PFSK-1 (cell line): ENCODE data around the gene ZNF664.

Experiments used
- FOXP2 ChIP-seq: optimal IDR thresholded peaks from 2 replicates; pipeline ENCODE3; 2011; ENCODE audit warnings: borderline replicate concordance, control low read depth, inconsistent platforms; ENCODE audit not compliant: insufficient read depth; ENCODE audit errors: extremely low read length, extremely low read depth
- POLR2AphosphoS5 ChIP-seq: IDR thresholded peaks from 2 replicates; pipeline ENCODE4 v1.6.1; 2012; ENCODE audit warnings: low read depth, mild to moderate bottlenecking, control low read depth, low read length, moderate library complexity
- SIN3A ChIP-seq: IDR thresholded peaks from 2 replicates; pipeline ENCODE4 v1.6.1; 2012; ENCODE audit warnings: mild to moderate bottlenecking, low read length, moderate library complexity, borderline replicate concordance; ENCODE audit not compliant: insufficient read depth
- TAF1 ChIP-seq: IDR thresholded peaks from 2 replicates; pipeline ENCODE4 v1.6.1; 2012; ENCODE audit warnings: low read length, control low read depth, borderline replicate concordance; ENCODE audit not compliant: insufficient read depth
- TF ChIP-seq, protein P1 (sequence below), 2 experiments: IDR thresholded peaks; 2 replicates each; pipeline versions ENCODE4 v1.6.1 to v1.8.0; 2011 to 2012; ENCODE audit warnings: low read depth in 2 of 2, low read length in 2 of 2, control low read depth in 1 of 2, inconsistent platforms in 1 of 2, mild to moderate bottlenecking in 1 of 2, moderate library complexity in 1 of 2; ENCODE audit not compliant: insufficient read depth in 1 of 2

The ZNF664 gene

DNA sequence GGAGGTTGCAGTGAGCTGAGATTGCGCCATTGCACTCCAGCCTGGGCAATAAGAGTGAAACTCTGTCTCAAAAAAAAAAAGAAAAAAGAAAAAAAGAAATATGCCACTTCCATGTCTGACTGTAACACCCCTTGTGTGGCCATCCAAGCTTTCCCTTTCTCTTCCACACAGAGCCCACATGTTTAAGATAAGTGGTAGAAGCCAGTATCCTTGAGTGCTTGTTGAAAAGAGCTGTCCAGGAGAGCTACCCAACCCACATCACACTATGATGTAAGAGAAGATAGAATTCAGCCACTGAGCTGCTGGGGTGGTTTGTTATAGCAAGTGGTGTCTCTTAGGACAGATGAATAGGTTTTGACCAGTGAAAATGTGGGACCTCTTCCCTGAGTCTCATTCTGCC lies 82.1 kb downstream of the ZNF664 start:
- no peak for TF ChIP-seq POLR2AphosphoS5
- TF ChIP-seq SIN3A = no peak
- no peak for TF ChIP-seq FOXP2
- TF ChIP-seq, protein P1, sequence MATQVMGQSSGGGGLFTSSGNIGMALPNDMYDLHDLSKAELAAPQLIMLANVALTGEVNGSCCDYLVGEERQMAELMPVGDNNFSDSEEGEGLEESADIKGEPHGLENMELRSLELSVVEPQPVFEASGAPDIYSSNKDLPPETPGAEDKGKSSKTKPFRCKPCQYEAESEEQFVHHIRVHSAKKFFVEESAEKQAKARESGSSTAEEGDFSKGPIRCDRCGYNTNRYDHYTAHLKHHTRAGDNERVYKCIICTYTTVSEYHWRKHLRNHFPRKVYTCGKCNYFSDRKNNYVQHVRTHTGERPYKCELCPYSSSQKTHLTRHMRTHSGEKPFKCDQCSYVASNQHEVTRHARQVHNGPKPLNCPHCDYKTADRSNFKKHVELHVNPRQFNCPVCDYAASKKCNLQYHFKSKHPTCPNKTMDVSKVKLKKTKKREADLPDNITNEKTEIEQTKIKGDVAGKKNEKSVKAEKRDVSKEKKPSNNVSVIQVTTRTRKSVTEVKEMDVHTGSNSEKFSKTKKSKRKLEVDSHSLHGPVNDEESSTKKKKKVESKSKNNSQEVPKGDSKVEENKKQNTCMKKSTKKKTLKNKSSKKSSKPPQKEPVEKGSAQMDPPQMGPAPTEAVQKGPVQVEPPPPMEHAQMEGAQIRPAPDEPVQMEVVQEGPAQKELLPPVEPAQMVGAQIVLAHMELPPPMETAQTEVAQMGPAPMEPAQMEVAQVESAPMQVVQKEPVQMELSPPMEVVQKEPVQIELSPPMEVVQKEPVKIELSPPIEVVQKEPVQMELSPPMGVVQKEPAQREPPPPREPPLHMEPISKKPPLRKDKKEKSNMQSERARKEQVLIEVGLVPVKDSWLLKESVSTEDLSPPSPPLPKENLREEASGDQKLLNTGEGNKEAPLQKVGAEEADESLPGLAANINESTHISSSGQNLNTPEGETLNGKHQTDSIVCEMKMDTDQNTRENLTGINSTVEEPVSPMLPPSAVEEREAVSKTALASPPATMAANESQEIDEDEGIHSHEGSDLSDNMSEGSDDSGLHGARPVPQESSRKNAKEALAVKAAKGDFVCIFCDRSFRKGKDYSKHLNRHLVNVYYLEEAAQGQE (IDR thresholded peaks at IDR 0.05; ENCODE audit: insufficient read depth in 1 of 2, low read depth in 2 of 2, low read length in 2 of 2) = no peak
- TF ChIP-seq TAF1 = no peak

DNA sequence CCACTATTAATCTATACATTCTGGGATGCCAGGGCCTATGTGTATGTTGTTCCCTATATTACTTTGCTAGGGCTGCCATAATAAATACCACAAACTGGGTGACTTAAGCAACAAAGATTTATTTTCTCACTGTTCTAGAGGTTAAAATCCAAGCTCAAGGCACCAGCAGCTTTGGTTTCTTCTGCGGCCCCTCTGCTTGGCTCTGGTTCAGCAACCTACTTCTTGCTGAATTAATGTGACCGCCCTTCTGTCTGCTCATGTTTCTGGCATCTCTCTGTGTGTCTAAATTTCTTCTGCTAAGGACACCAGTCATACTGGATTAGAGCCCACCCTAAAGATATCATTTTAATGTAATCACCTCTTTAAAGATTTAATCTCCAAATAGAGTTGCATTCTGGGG lies 84.7 kb downstream of the ZNF664 start:
- TF ChIP-seq, protein P1 (IDR thresholded peaks at IDR 0.05; ENCODE audit: insufficient read depth in 1 of 2, low read depth in 2 of 2, low read length in 2 of 2) = no peak
- no peak for TF ChIP-seq SIN3A
- no peak for TF ChIP-seq POLR2AphosphoS5
- TF ChIP-seq TAF1 = no peak
- TF ChIP-seq FOXP2 = no peak

DNA sequence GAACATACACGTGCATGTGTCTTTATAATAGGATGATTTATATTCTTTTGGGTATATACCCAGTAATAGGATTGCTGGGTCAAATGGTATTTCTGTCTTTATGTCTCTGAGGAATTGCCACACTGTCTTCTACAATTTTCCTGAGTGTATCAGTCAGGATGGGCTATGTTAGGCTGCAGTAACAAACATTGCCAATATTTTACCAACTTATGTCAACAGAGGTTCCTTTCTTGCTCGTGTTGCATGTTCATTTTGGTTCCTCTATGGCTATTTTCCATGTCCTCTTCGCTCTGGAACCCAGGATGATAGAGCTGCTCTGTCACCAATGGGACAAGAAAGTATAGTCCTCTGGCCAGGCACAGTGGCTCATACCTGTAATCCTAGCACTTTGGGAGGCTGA lies 86.7 kb downstream of the ZNF664 start:
- TF ChIP-seq SIN3A = no peak
- no peak for TF ChIP-seq TAF1
- no peak for TF ChIP-seq POLR2AphosphoS5
- TF ChIP-seq, protein P1 (IDR thresholded peaks at IDR 0.05; ENCODE audit: insufficient read depth in 1 of 2, low read depth in 2 of 2, low read length in 2 of 2) = no peak
- TF ChIP-seq FOXP2 = no peak
